ENCODE results near the gene LIMCH1. TPM values are rescaled to one million over a fixed set of nuclear protein-coding genes. Genes with fewer than 3 reads are reported as not detected.

LIMCH1 gene
- total RNA-seq, 2 experiments from 2014 or later, result not detected

GRCh38 chr4:41505161-41505661 is 32.7 kb upstream of the LIMCH1 start:
- no peak for DNase-seq
- Mint-ChIP-seq H3K9me3 (peaks cover 6% of the 10 kb centered on the region), H3K27me3 (no peaks in the 10 kb centered on the region), H3K27ac (no peak overlapping the region), H3K36me3 (ENCODE audit: low read depth) (no peaks in the 10 kb centered on the region), H3K4me3 (no peak overlapping the region), H3K4me1 (ENCODE audit: low read depth) (no peaks in the 10 kb centered on the region)
- no peak for ATAC-seq
- CTCF ChIA-PET, result no interaction called here
- POLR2A ChIA-PET, result no interaction called here
- intact Hi-C loops (cut with micrococcal nuclease), result no loop called here
- TF ChIP-seq CTCF (IDR thresholded peaks at IDR 0.05), result no peak

GRCh38 chr4:41506130-41506529 is 31.8 kb upstream of the LIMCH1 start:
- no peak overlapping the region for H3K27ac Mint-ChIP-seq
- no peak overlapping the region for H3K4me3 Mint-ChIP-seq
- TF ChIP-seq CTCF (IDR thresholded peaks at IDR 0.05), result no peak

GRCh38 chr4:41507291-41507947 is 30.5 kb upstream of the LIMCH1 start:
- TF ChIP-seq CTCF (IDR thresholded peaks at IDR 0.05), result no peak
- ATAC-seq, result no peak
- POLR2A ChIA-PET, result no interaction called here

More at GRCh38 chr4:41506130-41506529, 31.8 kb upstream of the LIMCH1 start:
- POLR2A ChIA-PET, result no interaction called here
- no peaks in the 10 kb centered on the region for H3K27me3 Mint-ChIP-seq
- CTCF ChIA-PET, result no interaction called here
- no peaks in the 10 kb centered on the region for H3K4me1 Mint-ChIP-seq (ENCODE audit: low read depth)
- DNase-seq, result no peak
- intact Hi-C loops (cut with micrococcal nuclease), result no loop called here
- no peak for ATAC-seq
- peaks cover 6% of the 10 kb centered on the region for H3K9me3 Mint-ChIP-seq
- no peaks in the 10 kb centered on the region for H3K36me3 Mint-ChIP-seq (ENCODE audit: low read depth)

GRCh38 chr4:41509451-41509866 is 28.5 kb upstream of the LIMCH1 start:
- Mint-ChIP-seq H3K27me3 (no peaks in the 10 kb centered on the region), H3K9me3 (peaks cover 2% of the 10 kb centered on the region), H3K4me1 (ENCODE audit: low read depth) (no peaks in the 10 kb centered on the region), H3K27ac (no peak overlapping the region), H3K4me3 (no peak overlapping the region), H3K36me3 (ENCODE audit: low read depth) (no peaks in the 10 kb centered on the region)
- no peak for ATAC-seq
- POLR2A ChIA-PET, result no interaction called here
- CTCF ChIA-PET, result no interaction called here
- intact Hi-C loops (cut with micrococcal nuclease), result no loop called here
- no peak for TF ChIP-seq CTCF (IDR thresholded peaks at IDR 0.05)
- DNase-seq, result no peak

More at GRCh38 chr4:41507291-41507947, 30.5 kb upstream of the LIMCH1 start:
- peaks cover 4% of the 10 kb centered on the region for H3K9me3 Mint-ChIP-seq
- H3K4me1 Mint-ChIP-seq (ENCODE audit: low read depth), result no peaks in the 10 kb centered on the region
- no peaks in the 10 kb centered on the region for H3K36me3 Mint-ChIP-seq (ENCODE audit: low read depth)
- H3K4me3 Mint-ChIP-seq, result no peak overlapping the region
- CTCF ChIA-PET, result no interaction called here
- no peaks in the 10 kb centered on the region for H3K27me3 Mint-ChIP-seq
- DNase-seq, result no peak
- intact Hi-C loops (cut with micrococcal nuclease), result no loop called here
- no peak overlapping the region for H3K27ac Mint-ChIP-seq

- no peak for ATAC-seq
- no peak overlapping the region for H3K4me3 Mint-ChIP-seq
- intact Hi-C loops (cut with micrococcal nuclease), result no loop called here
- H3K9me3 Mint-ChIP-seq, result peaks cover 2% of the 10 kb centered on the region
- no peaks in the 10 kb centered on the region for H3K36me3 Mint-ChIP-seq (ENCODE audit: low read depth)
- H3K27me3 Mint-ChIP-seq, result no peaks in the 10 kb centered on the region
- H3K27ac Mint-ChIP-seq, result no peak overlapping the region
- no peaks in the 10 kb centered on the region for H3K4me1 Mint-ChIP-seq (ENCODE audit: low read depth)
- TF ChIP-seq CTCF (IDR thresholded peaks at IDR 0.05), result no peak
- ChIA-PET POLR2A (no interaction called here), CTCF (no interaction called here)
- no peak for DNase-seq
These were observed 27.8 kb upstream of the LIMCH1 start for GRCh38 chr4:41510179-41510578.
